HG03469 (cell line): ENCODE results near the gene MYL5.
"Not testable (repeated sequence)": the region's sequence is repeated elsewhere in the genome, so short reads cannot be mapped to it uniquely, and the experiment has no call there.

Source experiments
- ATAC-seq: cut with Tn5 transposase; IDR thresholded peaks from one replicate; pipeline ENCODE4 v1.9.1; 2021; ENCODE audit warnings: mild to moderate bottlenecking, moderate library complexity, moderate number of reproducible peaks; ENCODE audit not compliant: unreplicated experiment

The MYL5 gene

DNA sequence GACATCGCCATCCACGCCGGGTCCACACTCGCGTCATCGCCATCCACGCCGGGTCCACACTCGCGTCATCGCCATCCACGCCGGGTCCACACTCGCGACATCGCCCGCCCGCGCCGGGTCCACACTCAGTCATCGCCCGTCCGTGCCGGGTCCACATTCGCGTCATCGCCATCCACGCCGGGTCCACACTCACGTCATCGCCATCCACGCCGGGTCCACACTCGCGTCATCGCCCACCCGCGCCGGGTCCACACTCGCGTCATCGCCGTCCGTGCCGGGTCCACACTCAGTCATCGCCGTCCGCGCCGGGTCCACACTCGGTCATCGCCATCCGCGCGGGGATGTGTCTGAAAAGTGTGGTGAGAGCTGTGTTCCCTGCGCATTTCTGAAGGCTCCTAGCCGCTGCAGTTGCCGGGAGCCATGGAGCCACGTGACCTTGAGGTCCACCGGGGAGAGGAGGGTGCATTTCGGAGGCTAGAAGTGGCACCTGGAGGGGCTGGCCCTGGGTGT, 48.6 kb downstream of the MYL5 start:
- no peak for ATAC-seq

DNA sequence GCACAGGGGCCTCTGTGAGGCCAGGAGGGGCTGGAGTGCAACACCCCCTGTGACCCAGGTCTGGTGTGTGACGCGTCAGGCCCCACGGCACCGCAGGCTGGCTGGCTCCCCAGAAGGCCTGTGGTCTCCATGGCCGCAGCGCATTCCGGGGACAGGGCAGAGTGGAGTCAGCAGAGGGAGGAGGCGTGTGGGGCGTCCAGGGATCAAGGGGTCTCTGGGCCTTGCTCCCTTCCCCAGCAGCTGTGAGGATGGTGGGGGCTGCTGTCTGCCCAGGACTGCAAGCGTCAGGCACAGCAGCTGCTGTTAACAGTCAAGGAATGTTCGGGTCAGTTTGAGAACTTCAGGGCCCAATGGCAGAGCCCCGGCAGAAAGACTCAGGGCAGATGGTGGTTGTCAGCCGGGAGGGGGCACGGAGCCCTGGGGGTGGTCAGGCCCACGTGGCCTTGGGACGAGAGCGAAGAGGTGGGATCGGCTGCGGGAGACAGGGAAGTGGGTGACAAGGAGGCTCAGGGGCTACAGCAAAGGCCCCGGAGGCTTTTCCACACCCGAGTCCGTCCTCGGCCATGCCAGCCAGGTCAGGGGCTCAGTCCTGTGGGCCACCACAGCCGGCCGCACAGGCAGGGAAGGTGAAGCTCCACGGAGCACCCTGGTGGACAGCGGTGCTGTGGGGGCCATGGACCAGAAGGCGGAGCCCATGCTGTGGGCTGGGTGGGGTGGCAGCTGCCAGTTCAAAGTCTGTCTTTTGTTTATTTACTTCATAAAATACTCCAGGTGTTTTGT, 49.6 kb downstream of the MYL5 start:
- no peak for ATAC-seq

DNA sequence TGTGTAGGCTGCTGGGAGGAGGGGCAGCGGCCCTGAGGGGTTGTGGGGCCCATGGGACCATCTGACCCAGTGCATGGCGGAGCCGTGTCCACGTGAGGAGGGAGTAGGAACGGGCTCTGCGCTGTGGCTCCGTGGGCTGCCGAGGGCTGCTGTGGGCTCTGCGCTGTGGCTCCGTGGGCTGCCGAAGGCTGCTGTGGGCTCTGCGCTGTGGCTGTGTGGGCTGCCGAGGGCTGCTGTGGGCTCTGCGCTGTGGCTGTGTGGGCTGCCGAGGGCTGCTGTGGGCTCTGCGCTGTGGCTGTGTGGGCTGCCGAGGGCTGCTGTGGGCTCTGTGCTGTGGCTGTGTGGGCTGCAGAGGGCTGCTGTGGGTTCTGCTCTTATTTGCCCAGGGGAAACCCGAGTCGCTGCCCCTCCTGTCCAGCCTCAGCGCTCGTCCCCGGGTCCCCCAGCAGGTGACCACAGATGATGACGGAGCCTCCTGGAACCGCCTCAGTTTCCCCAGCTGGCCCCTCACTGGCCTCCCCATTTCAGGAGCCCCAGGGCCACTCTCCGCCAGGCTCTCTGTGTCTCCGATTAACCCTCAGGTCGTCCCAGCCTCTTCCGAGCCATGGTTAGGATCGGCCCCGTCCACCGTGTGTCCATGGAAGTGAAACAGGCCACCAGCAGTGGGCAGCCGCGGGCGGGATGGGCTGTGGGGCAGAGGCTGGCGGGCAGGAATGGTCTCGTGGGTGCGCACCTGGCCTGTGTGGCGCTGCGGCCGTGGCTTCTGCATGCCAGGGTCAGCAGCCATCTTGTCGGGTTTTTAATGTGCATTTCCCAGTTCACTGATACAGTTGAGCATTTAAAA, 51.3 kb downstream of the MYL5 start:
- no peak for ATAC-seq

DNA sequence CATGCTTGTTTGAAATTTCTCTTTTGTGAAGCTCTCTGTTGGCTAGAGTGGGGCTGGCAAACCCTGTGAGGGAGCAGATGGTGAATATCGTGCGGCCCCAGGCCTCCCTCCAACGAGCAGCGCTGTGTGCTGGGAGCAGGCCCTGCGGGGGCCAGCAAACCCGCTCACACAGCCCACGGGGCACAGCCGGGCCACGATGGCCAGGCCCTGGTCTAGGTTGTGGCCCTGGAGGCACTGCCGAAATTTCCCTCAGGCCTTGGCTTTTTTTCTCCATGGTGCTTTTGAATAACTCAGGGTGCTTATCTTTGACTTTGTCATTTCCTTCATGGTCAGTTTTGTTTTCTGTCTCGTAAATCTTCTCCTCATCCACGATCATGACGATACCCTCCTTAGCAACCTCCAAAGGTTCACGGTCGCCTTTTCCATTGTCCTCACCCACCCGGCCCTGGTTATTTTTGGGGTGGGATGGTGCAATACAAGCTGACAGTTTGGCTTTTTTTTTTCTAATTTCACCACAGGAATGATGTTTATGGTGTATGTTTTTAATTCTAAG, 52.0 kb downstream of the MYL5 start:
- no peak for ATAC-seq

DNA sequence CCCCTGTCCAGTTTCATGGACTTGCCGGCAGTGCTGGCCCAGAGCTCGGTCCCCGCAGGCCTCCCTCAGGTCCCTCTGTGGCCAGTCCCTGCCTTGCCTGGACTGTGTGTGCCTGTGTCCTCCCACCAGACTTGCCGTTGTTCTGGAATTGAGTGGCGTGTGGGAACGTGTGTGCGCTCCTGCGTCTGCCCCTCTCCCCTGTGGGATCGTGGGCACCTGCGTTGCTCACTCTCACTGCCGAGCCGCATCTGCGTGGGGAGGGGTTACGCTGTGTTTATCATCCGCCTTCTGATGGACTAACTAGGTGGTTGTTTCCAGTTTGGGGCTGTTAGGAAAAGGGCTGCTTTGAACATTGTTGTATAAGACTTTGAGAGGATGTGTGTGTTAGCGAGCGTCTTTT, 52.5 kb downstream of the MYL5 start:
- ATAC-seq, result no peak

DNA sequence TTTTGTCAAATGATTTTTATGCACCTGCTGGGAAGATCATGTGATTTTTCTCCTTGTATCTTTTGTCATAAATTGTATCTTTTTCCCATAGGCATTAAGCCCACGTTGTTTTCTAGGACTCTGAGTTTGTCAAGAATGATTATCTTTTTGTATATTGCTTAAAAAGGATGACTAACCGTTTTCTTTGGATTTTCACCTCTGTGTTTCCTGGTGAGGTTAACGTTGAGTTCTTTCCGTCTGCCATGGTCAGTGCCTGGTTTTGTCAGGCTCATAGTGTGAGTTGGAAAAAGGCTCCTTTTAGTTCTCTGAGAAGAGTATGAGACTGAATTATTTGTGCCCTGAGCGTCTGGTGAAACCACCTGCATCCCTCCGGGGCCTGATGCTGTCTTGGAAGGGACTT, 53.2 kb downstream of the MYL5 start:
- ATAC-seq, result no peak

DNA sequence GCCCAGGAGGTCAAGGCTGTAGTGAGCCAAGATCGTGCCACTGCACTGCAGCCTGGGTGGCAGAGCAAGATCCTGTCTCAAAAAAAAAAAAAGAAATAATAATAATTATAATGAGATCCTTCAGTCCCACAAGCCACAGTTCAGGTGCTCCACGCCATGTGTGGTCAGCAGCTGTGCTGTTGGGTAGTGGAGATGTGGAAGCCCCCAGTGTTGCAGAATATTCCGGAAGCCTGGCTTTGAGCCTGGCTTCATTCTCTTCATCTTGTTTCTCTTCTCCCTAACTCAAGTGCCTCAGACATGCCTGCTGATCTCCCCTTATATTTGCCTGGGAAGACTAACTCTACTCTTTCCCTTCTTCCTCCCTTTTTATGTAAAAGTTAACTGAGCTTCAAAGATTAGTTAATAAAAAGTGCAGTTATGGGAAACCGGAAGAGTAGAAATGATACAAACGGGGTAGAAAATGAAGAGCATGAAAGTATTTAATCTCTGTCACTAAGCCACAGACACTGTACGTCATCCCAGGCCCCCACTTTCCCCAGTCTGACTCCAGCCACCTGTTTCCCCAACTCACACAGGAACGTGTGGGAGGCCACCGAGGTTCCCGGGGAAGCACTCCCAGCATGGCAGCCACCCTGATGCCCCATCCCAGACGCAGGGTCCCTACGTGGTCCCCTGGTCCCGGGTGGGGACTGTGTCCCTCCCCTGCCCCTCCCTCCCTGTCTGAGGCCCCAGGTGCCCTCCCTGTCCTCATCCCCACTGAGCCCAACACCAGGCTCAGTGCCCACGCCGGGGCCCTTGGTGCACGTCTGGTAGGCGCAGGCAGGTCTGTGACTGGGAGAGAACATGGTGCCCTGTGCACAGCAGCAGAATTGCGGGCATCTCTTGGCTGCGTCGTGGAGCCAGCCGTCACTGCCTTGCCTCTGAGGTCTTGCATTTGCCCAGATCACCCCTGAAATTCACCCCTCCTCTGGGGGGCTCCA, 55.3 kb downstream of the MYL5 start:
- ATAC-seq, result no peak

DNA sequence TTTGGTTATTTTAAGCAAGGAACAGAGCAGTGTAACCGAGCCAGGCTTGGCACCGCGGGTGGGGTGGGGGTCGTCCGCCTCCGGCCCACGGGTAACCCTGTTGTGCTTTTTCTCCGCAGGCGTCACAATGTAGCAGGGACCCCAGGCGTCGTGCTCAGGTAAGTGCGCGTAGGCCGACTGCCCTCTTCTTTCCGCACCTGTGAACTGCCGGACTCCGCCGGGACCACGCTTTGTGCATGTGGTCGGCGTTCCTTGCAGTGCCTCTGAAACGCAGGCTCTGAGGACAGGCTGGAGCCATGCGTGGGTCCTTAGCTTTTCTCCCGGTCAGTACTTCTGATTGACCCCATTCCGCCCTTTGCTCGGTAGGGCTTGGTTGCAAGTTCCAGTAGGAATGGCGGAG, 56.2 kb downstream of the MYL5 start:
- no peak for ATAC-seq

DNA sequence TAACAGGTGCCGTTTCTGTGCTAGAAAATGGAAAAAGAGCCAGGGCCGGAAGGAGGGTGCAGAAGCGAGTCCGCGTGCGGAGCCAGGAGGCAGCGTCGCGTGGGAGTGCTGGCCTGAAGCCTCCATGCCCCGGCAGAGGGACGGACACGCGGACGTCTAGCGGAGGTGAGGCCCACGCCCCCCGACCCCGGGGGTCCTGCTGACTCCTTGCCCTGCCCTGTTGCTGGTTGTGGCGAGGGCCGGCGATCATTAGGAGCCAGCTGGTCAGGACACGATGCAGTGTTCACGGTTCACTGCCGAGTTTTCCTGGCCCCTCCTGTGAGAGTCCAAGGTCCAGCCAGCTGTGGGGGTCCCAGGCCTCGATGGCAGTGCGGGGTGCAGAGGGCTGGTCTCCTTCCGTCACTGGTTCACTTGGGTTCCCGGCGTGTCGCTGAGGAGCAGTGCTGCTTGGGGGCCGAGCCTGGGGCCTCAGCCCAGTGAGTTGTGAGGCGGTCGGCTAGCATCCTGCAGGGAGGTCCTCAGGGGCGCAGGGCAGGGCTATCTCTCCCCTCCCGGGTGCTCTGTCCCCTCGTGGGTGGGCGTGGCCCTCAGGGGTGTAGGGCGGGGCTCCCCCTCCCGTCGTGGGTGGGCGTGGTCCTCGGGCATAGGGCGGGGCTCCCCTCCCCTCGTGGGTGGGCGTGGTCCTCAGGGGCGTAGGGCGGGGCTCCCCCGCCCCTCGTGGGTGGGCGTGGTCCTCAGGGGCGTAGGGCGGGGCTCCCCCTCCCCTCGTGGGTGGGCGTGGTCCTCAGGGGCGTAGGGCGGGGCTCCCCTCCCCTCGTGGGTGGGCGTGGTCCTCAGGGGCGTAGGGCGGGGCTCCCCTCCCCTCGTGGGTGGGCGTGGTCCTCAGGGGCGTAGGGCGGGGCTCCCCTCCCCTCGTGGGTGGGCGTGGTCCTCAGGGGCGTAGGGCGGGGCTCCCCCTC, 56.9 kb downstream of the MYL5 start:
- ATAC-seq, result not testable (repeated sequence)
